GM13977 (cell line): Measurements from ENCODE around the gene ST8SIA1.

Experiments used
- DNase-seq: peaks from one replicate; pipeline ENCODE4 v3.0.0; 2012; ENCODE audit warnings: low spot score
- CTCF ChIP-seq: IDR thresholded peaks from 2 replicates; pipeline ENCODE4 v1.5.1; 2012; ENCODE audit warnings: mild to moderate bottlenecking, control low read depth; ENCODE audit not compliant: insufficient read depth; ENCODE audit errors: extremely low read depth, missing control alignments
- in situ Hi-C: fragments of 300-500 bp; cut with MboI; formaldehyde crosslinking; loops from one replicate; pipeline ENCODE4 v1.12.0; 2022; ENCODE audit warnings: low sequenced_read_pairs, low pct_unique_long_range_greater_than_20kb, mixed read lengths, inconsistent platforms; ENCODE audit not compliant: unreplicated experiment

ST8SIA1 gene

GRCh38 chr12:22321018-22321605 lies 13.4 kb downstream of the ST8SIA1 start:
- TF ChIP-seq CTCF, result no peak
- in situ Hi-C loops, result no loop called here
- DNase-seq, result no peak

- in situ Hi-C loops, result no loop called here
- DNase-seq, result no peak
- no peak for TF ChIP-seq CTCF
These were observed 16.3 kb downstream of the ST8SIA1 start for GRCh38 chr12:22318108-22318737.

- TF ChIP-seq CTCF, result no peak
- in situ Hi-C loops, result no loop called here
- DNase-seq, result no peak
These were observed 20.6 kb downstream of the ST8SIA1 start for GRCh38 chr12:22313963-22314330.

GRCh38 chr12:22313286-22313962 lies 21.1 kb downstream of the ST8SIA1 start:
- no peak for DNase-seq
- in situ Hi-C loops, result no loop called here
- TF ChIP-seq CTCF, result no peak

GRCh38 chr12:22312336-22312735 lies 22.2 kb downstream of the ST8SIA1 start:
- TF ChIP-seq CTCF, result no peak
- DNase-seq, result no peak
- in situ Hi-C loops, result no loop called here

- no peak for TF ChIP-seq CTCF
- DNase-seq, result no peak
- in situ Hi-C loops, result no loop called here
These were observed 23.8 kb downstream of the ST8SIA1 start for GRCh38 chr12:22310709-22311108.
